ENCODE measurements around the gene GLT1D1. TPM values are rescaled to one million over a fixed set of nuclear protein-coding genes. Genes with fewer than 3 reads are reported as not detected.
"Not testable (repeated sequence)": the region's sequence is repeated elsewhere in the genome, so short reads cannot be mapped to it uniquely, and the experiment has no call there.

Gene GLT1D1
- 0.08 TPM for polyA plus RNA-seq (2013, experiment 1 of 2; ENCODE audit: insufficient read length)
- polyA plus RNA-seq (2013, experiment 2 of 2; ENCODE audit: insufficient read length), result 0.04 TPM

DNA sequence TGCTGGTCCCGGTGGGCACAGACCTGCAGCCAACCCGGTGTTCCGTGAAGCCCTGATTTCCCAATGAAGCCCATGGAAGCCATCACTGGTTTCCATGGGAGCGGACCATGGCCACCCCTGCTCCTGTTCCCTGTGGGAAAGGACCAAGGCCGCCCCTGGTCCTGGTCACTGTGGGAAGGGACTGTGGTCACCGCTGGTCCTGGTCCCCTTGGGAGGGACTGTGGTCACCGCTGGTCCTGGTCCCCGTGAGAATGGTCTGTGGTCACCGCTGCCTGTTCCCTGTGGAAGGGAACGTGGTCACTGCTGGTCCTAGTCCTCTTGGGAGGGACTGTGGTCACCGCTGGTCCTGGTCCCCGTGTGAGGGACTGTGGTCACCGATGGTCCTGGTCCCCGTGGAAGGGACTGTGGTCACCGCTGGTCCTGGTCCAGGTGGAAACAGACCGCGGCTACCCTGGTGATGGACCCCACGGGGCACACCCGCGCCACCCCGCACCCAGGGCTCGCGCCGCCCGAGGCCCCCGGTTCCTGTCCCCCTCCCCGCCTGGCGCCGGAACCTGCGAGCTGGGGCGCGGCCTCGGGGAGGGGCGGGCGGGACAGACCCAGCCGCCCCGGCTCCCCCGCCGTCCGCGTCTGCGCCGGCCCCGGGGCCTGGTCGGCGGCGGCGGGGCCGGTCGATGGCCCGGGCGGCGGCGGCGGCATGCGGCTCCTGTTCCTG is at the start of gene GLT1D1:
TSS of gene GLT1D1 (plus strand) at position 594 of the 715 bp plus-strand sequence. CDS start at position 698, 104 bp downstream.
- no peak for DNase-seq

DNA sequence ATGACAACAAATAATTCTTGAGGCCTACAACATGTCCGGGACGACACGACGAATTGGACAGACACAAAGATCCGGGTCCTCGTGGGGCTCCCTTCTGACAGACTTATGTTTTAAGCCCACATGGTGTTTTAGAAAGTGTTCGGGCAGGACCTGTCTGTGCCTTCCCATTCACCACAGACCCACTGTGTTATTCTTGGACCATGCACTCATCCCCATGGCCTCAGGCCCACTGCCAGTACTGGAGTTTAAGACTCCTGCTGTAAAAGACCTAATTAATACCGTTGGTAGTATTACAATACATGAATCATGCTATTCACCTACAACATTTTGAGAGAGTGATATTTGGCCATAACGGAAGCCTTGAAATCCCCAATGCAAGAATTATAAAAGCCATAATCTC is 49.5 kb upstream of the GLT1D1 start:
- no peak for DNase-seq

DNA sequence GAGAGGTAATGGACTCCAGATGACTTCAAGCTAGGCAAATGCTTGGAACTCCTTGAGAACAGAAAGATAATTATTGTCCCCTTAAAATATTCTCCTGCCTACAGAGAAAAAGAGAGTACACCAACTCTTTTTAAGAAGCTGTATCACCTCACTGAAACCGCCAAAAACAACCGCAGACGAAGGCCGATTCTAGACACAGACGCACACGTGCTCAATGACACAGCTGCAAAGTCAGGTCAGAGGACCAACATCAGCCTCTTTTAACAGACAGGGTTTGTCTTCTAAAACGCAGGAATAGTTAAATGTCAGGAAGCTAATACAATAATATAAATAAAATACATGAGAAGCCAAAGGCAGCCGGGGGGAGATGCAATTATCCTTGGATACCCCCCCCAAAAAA is 48.5 kb upstream of the GLT1D1 start:
- no peak for DNase-seq

DNA sequence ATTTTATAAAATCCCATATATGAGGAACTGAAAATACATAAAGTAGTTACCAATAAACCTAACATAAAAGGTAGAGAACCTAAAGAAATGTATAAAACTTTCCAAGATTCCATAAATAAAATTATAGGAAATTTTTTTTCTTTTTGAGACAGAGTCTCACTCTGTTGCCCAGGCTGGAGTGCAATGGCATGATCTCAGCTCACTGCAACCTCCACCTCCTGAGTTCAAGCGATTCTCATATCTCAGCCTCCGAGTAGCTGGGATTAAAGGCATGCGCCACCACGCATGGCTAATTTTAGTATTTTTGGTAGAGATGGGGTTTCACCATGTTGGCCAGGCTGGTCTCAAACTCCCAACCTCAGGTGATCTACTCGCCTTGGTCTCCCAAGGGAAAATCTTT is 47.9 kb upstream of the GLT1D1 start:
- DNase-seq, result not testable (repeated sequence)

DNA sequence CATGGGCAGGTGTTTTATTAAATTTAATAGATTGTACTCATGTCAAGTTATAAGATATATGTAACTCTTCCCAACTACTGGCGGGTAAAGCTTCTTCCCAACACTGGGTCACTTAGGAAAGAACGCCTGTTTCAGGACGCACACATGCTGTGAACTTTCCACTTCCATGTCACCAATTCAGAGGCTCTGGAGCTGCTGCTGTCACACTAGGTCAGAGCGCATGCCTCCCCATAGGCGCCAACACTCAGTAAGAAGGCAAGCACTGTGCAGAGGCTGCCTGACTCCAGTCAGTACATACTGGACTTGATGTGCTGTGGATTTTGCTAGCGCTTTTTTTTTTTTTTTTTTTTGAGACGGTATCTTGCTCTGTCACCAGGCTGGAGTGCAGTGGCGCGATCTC is 46.7 kb upstream of the GLT1D1 start:
- DNase-seq, result no peak

DNA sequence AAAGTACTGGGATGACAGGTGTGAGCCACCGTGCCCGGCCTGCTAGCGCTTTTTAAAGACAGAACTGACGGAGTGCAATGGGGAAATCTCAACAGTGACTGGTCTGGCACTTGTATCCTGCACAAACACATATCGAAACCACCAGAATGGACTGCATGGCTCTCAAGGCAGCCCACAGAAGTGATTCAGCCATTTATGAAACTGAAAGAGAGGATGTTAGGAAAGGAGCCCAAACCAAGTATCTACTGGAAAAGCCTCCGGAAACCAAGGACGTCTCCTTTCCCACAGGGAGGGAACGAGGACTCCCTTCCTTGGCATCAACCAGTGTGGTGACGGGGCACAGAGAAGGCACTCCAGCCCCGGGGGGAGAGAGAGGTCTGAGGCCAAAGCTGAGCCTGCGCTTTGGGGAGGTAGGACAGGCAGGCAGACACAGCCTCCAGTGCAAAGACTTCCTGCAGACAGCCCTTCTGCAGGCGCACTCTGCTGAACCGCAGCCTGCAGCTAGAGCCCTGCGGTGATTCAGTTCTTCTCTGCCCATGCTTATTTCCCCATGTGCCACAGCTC is 46.0 kb upstream of the GLT1D1 start:
- DNase-seq, result no peak

DNA sequence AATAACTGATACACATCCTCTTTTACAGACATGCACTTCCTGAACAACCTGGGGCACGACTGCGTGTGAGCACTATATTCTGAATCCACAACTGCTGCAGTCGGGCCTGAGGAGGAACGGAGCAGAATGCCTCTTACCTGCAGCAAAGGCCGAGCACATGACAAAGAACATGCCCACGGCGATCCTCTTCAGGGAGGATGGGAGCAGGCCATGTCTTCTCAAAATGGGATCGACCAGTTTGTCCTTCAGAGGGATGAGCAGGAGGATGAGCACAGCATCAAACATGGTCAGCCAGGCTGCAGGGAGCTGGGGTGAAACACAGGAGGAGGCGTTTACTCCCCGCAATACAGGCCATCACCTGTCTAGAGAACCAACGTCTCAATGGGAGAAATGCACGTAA is 44.6 kb upstream of the GLT1D1 start:
- no peak for DNase-seq

DNA sequence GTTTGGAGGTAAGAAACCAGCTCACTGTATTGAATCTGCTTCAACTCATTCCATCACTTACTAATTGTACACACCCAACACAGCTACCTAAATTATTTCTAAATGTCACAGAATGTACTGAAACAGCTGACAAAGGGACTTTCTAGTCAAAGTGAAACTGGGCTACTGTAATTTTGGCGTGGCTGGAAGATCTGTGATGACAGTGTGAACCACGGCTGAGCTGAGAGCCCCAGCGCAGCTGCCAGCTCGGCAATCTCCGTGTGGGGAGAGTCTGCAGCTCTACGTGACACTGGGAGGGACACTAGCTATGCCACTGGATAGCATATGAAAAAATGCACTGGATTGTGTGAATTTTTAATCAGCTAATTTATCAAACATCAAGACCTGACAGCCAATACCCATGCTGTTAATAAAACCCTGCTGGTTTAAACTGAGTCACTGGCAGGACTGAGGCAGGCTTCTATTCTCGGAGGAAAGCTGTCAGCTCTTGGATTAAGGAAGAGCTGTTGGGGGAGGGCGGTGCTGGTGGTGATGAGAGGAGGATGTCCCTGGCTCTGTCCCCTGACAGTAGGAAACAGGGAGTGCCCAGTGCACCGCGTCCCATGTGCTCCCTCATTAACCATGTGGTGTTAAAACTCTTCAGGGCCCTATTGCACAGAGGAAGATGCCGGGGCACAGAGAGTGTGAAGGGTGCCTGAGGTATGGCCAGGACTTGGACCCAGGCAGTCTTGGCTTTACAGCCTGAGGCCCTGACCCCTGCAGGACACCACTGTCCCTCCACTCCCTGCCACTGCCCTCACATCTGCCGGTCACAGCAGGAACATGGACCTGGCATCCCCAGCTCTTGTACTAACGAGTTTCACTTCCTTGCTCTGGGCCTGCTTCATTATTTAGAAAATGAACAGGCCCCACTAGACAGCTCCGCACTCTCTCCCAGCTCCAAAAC is 42.8 kb upstream of the GLT1D1 start:
- DNase-seq, result peak; percentile 38

DNA sequence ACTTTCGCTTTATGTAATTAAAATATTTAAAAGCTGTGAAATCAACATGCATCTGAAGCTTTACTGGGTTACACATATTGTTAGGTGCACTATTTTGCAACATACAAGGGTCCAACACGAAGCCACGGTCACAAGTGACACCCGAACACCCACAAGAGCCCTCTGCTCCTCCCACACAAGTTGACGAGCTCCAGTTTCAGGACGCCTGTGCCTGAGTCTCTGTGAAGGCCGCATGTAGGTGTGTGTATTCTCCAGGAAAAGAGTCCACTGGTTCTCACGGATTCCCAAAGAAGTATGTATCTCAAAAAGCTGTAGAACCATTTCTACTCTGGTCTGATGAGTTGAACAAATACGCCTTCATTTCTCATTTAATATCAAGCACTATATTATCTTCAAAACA is 41.5 kb upstream of the GLT1D1 start:
- no peak for DNase-seq

DNA sequence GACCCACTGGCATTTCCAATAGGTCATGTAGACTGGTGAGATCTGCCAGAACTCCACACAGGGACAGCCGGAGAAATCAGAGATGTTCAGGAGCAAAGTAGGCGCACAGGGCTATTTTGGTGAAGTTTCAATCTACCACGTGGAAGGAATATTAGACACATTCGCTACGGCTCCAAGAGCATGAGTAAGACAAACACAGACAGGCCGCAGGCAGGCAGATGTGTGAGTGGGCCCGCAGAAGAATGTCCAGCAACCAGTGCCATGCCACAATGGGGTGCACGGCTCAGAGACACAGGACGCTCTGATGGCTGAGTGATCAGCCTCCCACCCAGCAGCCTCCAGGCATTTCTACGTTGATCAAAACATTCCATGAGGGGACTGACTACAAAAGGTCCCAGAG is 39.9 kb upstream of the GLT1D1 start:
- DNase-seq, result no peak

DNA sequence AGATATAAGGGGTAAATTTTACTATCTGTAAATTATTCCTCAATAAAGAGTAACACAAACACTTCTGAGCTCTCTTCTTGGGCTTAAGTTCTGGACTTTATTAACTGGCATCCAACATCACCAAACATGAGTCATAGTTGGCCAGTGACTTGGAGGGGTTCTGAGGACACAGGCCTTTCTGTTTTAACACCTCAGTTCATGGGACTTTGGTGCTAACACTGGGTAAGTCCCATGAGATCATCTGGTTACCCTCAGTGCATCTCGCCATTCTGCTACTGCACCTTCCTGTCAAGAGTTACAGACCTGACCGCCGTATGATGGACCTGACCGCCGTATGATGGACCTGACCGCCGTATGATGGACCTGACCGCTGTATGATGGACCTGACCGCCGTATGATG is 39.4 kb upstream of the GLT1D1 start:
- no peak for DNase-seq

DNA sequence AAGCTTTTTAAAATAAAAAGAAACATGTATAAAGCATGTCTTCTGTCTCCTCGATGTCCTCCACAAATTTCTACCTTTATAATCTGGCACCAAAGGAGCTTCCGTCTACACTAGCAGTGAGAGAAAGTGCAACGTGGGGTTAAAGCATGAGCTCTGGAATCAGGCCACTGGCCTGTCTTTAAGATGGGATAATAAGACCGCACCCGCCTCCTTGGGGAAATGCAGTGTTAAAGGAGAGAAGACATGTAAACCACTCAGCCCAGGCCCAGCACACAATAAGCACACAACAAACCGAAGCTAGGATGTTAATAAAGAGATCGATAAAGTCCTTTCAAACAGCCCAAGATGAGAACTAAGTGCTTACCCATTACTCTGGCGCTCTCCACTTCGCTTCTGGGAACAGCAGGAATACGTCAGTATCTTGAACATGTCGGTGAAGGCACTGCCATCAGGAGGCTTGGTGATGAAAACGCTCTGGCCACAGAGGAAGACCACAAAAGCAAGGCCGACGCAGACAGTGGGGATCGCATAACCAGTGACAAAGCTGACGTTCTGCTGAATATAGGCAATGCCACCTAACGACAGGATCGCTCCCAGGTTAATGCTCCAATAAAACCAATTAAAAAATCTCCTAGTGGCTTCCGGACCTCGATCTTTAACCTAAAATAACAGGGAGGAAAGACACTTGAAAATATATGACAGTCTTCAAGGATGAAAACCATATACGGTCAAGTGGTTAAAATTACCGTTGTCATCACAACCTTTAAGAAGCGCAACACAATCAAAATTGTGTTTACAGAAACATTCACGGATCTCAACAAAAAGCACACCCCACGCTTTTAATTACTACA is 38.6 kb upstream of the GLT1D1 start:
- DNase-seq, result no peak

DNA sequence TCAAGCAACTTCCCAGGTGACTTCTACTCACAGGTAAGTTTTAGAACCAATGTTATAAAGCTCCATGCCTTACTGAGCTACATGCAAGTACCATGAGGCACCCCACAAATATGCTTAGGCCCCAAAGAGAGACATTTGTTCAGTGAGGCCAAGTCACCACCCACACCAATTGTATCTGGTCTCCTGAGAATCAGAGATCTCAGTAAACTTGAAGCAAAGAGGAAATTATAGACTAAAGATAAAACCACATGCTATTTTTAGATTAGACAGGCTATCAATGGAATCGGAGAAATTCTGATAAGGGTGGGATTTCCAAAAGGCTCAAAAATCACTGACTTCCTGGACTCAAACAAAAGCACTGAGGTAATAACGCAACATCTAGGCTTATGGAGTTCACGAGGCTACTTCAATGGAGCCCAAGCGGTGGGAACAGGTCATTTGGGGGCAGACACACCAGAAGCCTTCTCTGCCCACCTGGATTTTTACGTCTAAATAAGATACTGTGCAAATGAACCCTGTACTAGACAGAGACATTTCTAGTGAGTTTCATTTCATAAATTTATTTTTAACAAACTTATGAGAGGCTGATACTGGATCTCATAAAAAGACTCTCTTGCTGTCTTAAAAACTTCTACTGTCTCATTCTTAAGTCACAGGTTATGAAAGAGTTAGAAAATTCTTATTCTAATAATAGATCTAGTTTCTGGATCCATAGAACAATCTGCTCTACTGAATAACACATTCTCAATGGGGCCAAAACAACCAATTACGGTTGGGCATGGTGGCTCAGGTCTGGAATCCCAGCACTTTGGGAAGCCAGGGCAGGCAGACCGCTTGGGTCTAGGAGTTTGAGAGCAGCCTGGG is 37.3 kb upstream of the GLT1D1 start:
- DNase-seq, result no peak

DNA sequence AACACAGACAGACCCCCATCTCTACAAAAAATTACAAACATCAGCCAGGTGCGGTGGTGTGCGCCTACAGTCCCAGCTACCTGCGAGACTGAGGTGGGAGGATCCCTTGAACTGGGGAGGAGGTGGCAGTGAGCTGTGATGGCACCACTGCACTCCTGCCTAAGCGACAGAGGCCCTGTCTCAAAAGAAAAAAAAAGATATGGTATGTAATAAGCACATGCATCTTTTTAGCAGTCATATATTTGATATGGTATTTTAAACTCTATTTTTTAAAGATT is 36.7 kb upstream of the GLT1D1 start:
- DNase-seq, result no peak

DNA sequence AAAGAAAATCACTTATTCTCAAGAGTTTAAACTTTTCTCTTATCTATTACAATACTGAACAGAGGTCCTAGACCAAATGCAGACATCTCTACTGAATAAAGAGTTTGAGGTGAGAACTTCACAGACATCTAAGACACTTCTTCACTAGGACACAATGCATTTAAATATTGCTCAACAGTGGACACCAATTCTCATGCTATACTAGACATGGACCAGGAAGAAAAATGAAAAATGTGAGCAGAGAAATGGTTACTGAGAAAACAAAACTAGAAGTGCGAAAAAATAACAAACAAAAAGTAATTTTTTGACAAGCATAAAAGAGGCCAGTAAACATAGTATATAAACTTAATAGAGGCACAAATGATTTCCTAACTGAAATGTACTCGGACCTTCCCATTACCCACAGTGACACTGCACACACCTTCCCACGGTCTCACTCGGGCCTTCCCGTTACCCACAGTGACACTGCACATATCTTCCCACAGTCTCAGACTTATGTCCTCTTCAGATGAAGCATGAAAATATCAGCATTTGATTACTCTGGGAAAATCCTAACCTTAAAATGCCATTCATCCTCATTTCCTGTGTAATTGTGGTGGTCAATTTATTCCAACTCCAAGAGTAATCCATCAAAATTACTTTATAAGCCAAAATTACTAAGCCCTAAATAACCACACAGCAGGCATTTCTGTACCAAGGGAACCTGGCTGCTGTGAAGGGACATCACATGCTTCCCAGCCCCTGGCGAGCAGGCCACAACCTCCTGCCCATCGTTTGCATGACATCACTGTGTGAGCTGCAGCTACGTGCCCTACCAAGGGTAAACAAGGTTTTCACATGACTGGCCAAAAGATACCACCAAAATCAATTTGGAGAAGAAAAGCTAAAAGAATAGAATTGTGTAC is 35.9 kb upstream of the GLT1D1 start:
- no peak for DNase-seq

DNA sequence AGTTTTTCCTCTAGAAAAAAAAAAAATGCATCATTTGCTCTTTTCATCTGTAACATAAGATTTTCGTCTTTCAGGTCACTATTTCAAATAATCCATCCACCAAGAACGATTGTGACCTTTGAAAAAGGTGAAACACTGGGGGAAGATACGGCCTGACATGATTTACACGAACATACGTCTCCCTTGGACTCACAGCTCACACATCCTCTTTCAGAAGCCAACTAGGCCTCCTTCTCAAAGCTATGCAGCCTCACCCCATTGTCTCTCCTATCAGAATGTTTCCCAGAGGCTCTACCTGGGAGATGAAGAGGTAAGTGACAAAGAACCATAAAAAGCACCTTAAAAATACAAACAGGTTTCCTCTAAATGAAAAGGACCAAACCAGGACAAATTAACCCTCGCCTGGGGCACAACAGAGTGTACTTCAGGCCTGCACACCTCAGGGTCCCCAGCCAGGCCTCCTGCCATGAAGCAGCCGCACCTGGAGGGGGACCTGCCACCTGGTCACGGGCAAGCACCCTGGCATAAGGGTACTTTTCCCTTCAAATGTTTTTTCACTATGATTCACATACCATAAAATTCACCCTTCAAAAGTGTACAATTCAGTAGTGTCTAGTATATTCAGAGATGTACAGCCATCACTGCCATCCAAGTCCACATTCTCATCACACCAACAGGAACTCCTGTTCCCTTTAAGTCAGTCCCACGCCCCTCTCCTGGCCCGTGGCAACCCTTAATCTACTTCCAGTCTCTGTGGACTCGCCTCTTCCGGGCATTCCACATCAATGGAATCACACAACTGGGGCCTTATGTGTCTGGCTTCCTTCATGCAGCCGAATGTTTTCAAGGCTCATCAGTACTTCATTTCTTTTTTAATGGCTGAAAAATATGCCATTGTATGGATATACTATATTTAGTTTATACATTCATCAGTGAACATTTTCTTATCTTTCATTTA is 34.9 kb upstream of the GLT1D1 start:
- DNase-seq, result peak; percentile 47

DNA sequence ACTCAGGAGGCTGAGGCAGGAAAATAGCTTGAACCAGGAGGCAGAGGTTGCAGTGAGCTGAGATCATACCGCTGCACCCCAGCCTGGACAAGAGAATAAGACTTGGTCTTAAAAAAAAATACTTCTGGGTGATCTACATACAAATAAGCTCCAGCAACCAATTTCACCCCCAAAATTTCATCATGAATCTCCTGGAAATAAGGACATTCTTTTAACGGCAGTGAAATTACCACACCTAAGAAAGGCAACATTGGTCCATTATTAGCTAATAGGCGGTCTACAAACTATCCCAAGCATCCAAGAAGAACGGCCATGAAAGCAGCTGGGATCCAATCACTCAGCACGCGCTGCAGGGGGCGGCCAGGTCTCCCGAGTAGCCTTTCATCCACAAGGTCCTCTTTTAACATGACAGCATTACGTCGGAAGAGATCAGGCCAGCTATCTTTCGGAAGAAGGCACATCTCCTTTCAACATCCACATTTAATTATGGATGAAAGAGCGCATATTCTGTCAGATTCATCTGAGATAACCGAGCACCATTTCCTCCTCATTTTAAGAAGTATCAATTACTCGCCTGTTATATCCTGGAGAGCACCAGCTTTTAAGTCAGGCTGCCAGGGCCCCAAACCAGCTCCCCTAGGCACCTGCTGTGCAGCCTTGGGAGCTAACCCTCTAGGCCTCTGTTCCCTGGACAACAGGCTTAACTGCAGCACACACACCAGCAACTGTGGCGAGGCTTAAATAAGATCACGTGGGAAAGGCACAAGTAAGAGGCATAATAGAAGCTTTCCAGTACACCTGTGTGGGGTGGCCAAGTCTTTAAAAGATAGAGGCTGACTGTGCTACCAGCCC is 33.8 kb upstream of the GLT1D1 start:
- DNase-seq, result no peak

DNA sequence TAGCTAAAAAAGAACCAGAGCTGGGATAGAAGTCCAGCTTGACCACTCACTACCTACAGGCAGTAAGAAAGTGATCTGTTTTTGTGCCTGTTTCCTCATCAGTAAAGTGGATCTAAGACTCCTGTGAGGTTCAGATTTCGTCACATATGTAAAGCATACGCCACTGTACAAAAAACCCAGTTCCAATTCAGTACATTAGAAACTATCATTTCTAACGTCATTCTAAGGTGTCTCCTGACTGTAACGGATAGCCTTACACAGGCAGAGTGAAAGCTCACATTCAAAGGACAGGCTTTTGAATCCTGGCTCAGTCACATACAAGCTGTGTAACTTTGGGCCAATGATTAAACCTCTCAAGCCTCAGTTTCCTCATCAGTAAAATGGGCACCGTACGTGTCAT is 33.0 kb upstream of the GLT1D1 start:
- no peak for DNase-seq
